Dedifferentiated amniotic fluid mesenchymal stem cell (primary cell): ENCODE results near the gene ABCG1.
"Not testable (repeated sequence)": the region's sequence is repeated elsewhere in the genome, so short reads cannot be mapped to it uniquely, and the experiment has no call there.

Experiments
- DNase-seq: peaks from one replicate; pipeline ENCODE4 v3.0.0-alpha.2; 2016; ENCODE audit errors: extremely low spot score

Gene ABCG1

GRCh38 chr21:42218836-42219605 is at the start of gene ABCG1:
TSS of gene ABCG1 (plus strand) at chr21:42219140. CDS start at chr21:42219263, 123 bp downstream.
- no peak for DNase-seq

- no peak for DNase-seq
Observed at GRCh38 chr21:42169758-42170157, 49.2 kb upstream of the ABCG1 start.

- no peak for DNase-seq
Observed at GRCh38 chr21:42171091-42172053, 47.6 kb upstream of the ABCG1 start.

- DNase-seq = no peak
Observed at GRCh38 chr21:42172596-42173483, 46.1 kb upstream of the ABCG1 start.

- DNase-seq = no peak
Observed at GRCh38 chr21:42174173-42174572, 44.8 kb upstream of the ABCG1 start.

GRCh38 chr21:42175110-42175710 is 43.7 kb upstream of the ABCG1 start:
- DNase-seq = no peak

- no peak for DNase-seq
Observed at GRCh38 chr21:42176859-42177258, 42.1 kb upstream of the ABCG1 start.

GRCh38 chr21:42179316-42179715 is 39.6 kb upstream of the ABCG1 start:
- DNase-seq = no peak

GRCh38 chr21:42180001-42180400 is 38.9 kb upstream of the ABCG1 start:
- DNase-seq = not testable (repeated sequence)

GRCh38 chr21:42182713-42183371 is 36.1 kb upstream of the ABCG1 start:
- DNase-seq = no peak

GRCh38 chr21:42183374-42184266 is 35.3 kb upstream of the ABCG1 start:
- DNase-seq = no peak

- DNase-seq = no peak
Observed at GRCh38 chr21:42186591-42186990, 32.3 kb upstream of the ABCG1 start.

- DNase-seq = no peak
Observed at GRCh38 chr21:42187976-42188653, 30.8 kb upstream of the ABCG1 start.

GRCh38 chr21:42188663-42189062 is 30.3 kb upstream of the ABCG1 start:
- DNase-seq = no peak

- DNase-seq = no peak
Observed at GRCh38 chr21:42189431-42189830, 29.5 kb upstream of the ABCG1 start.

- DNase-seq = no peak
Observed at GRCh38 chr21:42189860-42190485, 29.0 kb upstream of the ABCG1 start.

GRCh38 chr21:42190486-42190863 is 28.5 kb upstream of the ABCG1 start:
- no peak for DNase-seq

- no peak for DNase-seq
Observed at GRCh38 chr21:42191064-42191463, 27.9 kb upstream of the ABCG1 start.
